Kidney capillary endothelial cell (primary cell): ENCODE measurements around the gene LRP2BP.
"Not testable (repeated sequence)": the region's sequence is repeated elsewhere in the genome, so short reads cannot be mapped to it uniquely, and the experiment has no call there.

Experiments
- DNase-seq: peaks from one replicate; pipeline ENCODE4 v3.0.0-alpha.2; 2018; ENCODE audit warnings: low spot score

Gene LRP2BP

GRCh38 chr4:185361872-185362271 lies 33.9 kb downstream of the LRP2BP start:
- DNase-seq = no peak

GRCh38 chr4:185359767-185360446 lies 35.8 kb downstream of the LRP2BP start:
- DNase-seq = no peak

- DNase-seq = no peak
Observed at GRCh38 chr4:185358959-185359358, 36.8 kb downstream of the LRP2BP start.

GRCh38 chr4:185358514-185358913 lies 37.2 kb downstream of the LRP2BP start:
- DNase-seq = peak; percentile 26

- DNase-seq = no peak
Observed at GRCh38 chr4:185357733-185358440, 37.8 kb downstream of the LRP2BP start.

- DNase-seq = no peak
Observed at GRCh38 chr4:185357211-185357610, 38.5 kb downstream of the LRP2BP start.

GRCh38 chr4:185352741-185353140 lies 43.0 kb downstream of the LRP2BP start:
- DNase-seq = no peak

GRCh38 chr4:185352202-185352601 lies 43.5 kb downstream of the LRP2BP start:
- no peak for DNase-seq

- no peak for DNase-seq
Observed at GRCh38 chr4:185351691-185352090, 44.0 kb downstream of the LRP2BP start.

GRCh38 chr4:185346975-185347601 lies 48.6 kb downstream of the LRP2BP start:
- DNase-seq = no peak

GRCh38 chr4:185344743-185345538 lies 50.8 kb downstream of the LRP2BP start:
- DNase-seq = peak; percentile 74

GRCh38 chr4:185343726-185344581 lies 51.8 kb downstream of the LRP2BP start:
- peak; percentile 25 for DNase-seq

GRCh38 chr4:185341841-185342240 lies 53.9 kb downstream of the LRP2BP start:
- DNase-seq = no peak

GRCh38 chr4:185341377-185341776 lies 54.3 kb downstream of the LRP2BP start:
- no peak for DNase-seq

- DNase-seq = no peak
Observed at GRCh38 chr4:185339941-185340340, 55.8 kb downstream of the LRP2BP start.

GRCh38 chr4:185335579-185335978 lies 60.1 kb downstream of the LRP2BP start:
- no peak for DNase-seq

- no peak for DNase-seq
Observed at GRCh38 chr4:185334326-185334725, 61.4 kb downstream of the LRP2BP start.

- DNase-seq = no peak
Observed at GRCh38 chr4:185332575-185333464, 62.9 kb downstream of the LRP2BP start.

GRCh38 chr4:185329879-185330510 lies 65.7 kb downstream of the LRP2BP start:
- DNase-seq = not testable (repeated sequence)

- DNase-seq = no peak
Observed at GRCh38 chr4:185328586-185328985, 67.1 kb downstream of the LRP2BP start.
